OCI-LY7 (cell line): Measurements from ENCODE around the gene PGLYRP2. TPM values are rescaled to one million over a fixed set of nuclear protein-coding genes. Genes with fewer than 3 reads are reported as not detected.

Experiments used
- BruUV-seq: library from RNA; stranded (reverse); fragments of 400-500 nt; replicated peaks from 2 replicates; lab custom pipeline; 2021; lab: Mats Ljungman, UMichigan
- CTCF ChIA-PET: fragments of 300-600 bp; sonication (Branson Sonifier 250); formaldehyde crosslinking; loops from one replicate; lab custom pipeline; 2022; ENCODE audit warnings: antibody characterized with exemption; ENCODE audit not compliant: unreplicated experiment; lab: Charles Lee
- POLR2A ChIA-PET: fragments of 300-600 bp; sonication (Branson Sonifier 250); formaldehyde crosslinking; loops from one replicate; lab custom pipeline; 2022; ENCODE audit warnings: antibody characterized with exemption; lab: Charles Lee
- DNase-seq: peaks from one replicate; pipeline ENCODE4 v3.0.0-alpha.2; 2015; ENCODE audit warnings: low spot score
- H2AFZ ChIP-seq: fragments of 200-600 bp; sonication (generic), shearing (Covaris generic); 2 replicates; pipeline ENCODE4 v1.6.1; 2014; ENCODE audit warnings: mild to moderate bottlenecking, antibody characterized with exemption, low read length, moderate library complexity
- H3K27ac ChIP-seq: fragments of 200-600 bp; sonication (generic); 2 replicates; pipeline ENCODE4 v1.5.1; 2014; ENCODE audit warnings: mixed run types, low read depth, mild to moderate bottlenecking, moderate library complexity, low read length, inconsistent platforms; ENCODE audit not compliant: poor library complexity, severe bottlenecking
- H3K36me3 ChIP-seq: fragments of 200-600 bp; sonication (generic); 2 replicates; pipeline ENCODE4 v1.6.1; 2014; ENCODE audit warnings: mild to moderate bottlenecking, antibody characterized with exemption, low read length, moderate library complexity, mixed read lengths; ENCODE audit not compliant: insufficient read depth
- H3K4me1 ChIP-seq: fragments of 200-600 bp; sonication (generic); 2 replicates; pipeline ENCODE4 v1.5.1; 2014; ENCODE audit warnings: mild to moderate bottlenecking, low read length; ENCODE audit not compliant: insufficient read depth, poor library complexity, severe bottlenecking
- H3K4me2 ChIP-seq: fragments of 200-600 bp; sonication (generic); 2 replicates; pipeline ENCODE4 v1.6.1; 2014; ENCODE audit warnings: mild to moderate bottlenecking, low read length
- H3K4me3 ChIP-seq: fragments of 200-600 bp; sonication (generic); 2 replicates; pipeline ENCODE4 v1.5.1; 2014; ENCODE audit warnings: mild to moderate bottlenecking, low read depth, low read length; ENCODE audit not compliant: poor library complexity, severe bottlenecking
- H3K79me2 ChIP-seq: fragments of 200-600 bp; sonication (generic); 2 replicates; pipeline ENCODE4 v1.6.1; 2016; ENCODE audit warnings: low read depth, mild to moderate bottlenecking, low read length, moderate library complexity, mixed read lengths; ENCODE audit not compliant: insufficient read depth
- H3K9me2 ChIP-seq: fragments of 200-600 bp; sonication (generic); 2 replicates; pipeline ENCODE4 v1.6.1; 2016; ENCODE audit warnings: mild to moderate bottlenecking, low read length, mixed read lengths; ENCODE audit not compliant: insufficient read depth
- H3K9me3 ChIP-seq: fragments of 200-600 bp; sonication (generic); 2 replicates; pipeline ENCODE4 v1.6.1; 2014; ENCODE audit warnings: mild to moderate bottlenecking, mixed run types, low read length, mixed read lengths
- H4K20me1 ChIP-seq: fragments of 200-600 bp; sonication (generic); 2 replicates; pipeline ENCODE4 v1.6.1; 2014; ENCODE audit warnings: mild to moderate bottlenecking, antibody characterized with exemption, low read length, moderate library complexity, mixed read lengths; ENCODE audit not compliant: insufficient read depth
- CTCF ChIP-seq: fragments of 200-600 bp; sonication (generic); conservative IDR thresholded peaks from 2 replicates; pipeline ENCODE4 v1.5.1; 2014; ENCODE audit warnings: mild to moderate bottlenecking, antibody characterized with exemption, low read length, moderate library complexity, mixed read lengths
- EZH2phosphoT487 ChIP-seq: fragments of 200-600 bp; sonication (generic); IDR thresholded peaks from 2 replicates; pipeline ENCODE4 v1.6.1; 2018; ENCODE audit warnings: low read depth, borderline replicate concordance, mild to moderate bottlenecking, mixed run types, antibody characterized with exemption, low read length, moderate library complexity, mixed read lengths
- intact Hi-C: fragments of 100-400 bp; cut with micrococcal nuclease; formaldehyde crosslinking; loops from one replicate; pipeline ENCODE4 v1.10.0; 2022; ENCODE audit not compliant: unreplicated experiment
- total RNA-seq, 2 experiments: library from RNA; depleted of rRNA in 1 of 2; stranded (reverse); fragments of >200 nt in 1 of 2; shearing (Covaris generic) in 1 of 2; gene quantifications; 2 replicates each; pipeline ENCODE4 v1.2.3, GENCODE V29; 2014 to 2022

The PGLYRP2 gene
- total RNA-seq, 2 experiments from 2014 or later = not detected

DNA sequence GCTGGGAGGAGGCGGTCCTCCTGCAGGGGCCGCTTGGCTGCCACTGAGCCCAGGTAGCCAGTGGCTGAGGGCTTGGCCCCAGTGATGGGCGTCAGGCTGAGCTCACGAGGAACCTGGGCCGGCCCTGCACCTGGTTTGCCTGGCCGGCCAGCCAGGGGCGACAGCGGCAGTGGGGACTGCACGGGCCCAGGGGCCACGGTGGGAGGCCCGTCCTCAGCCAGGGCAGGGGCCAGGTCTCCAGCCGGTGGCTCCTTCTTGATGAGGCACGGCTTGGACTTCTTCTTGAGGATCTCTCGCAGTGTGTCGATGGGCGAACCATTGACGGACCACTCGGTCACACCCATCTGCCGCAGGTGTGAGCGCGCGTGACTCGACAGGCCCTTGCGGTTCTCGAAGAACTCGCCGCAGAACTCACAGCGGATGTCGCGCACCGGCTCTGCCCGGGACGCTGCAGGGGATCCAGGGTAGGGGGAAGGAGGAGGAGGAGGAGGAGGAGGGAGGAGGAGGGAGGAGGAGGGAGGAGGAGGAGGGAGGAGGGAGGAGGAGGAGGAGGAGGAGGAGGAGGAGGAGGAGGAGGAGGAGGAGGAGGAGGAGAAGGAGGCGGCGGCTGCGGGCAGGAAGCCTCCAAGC, 53.9 kb downstream of the PGLYRP2 start:
- intact Hi-C loops = no loop called here
- Histone ChIP-seq H3K9me3 (no peaks in the 10 kb centered on the region), H3K4me2 (no peak overlapping the region), H3K79me2 (peaks cover 7% of the 10 kb centered on the region; the same call in 1 of the 2 replicates), H2AFZ (no peak overlapping the region), H4K20me1 (no peaks in the 10 kb centered on the region; the same call in 1 of the 2 replicates), H3K4me1 (peaks cover under 1% of the 10 kb centered on the region), H3K4me3 (no peak overlapping the region), H3K9me2 (no peaks in the 10 kb centered on the region), H3K36me3 (peaks cover 77% of the 10 kb centered on the region), H3K27ac (no peak overlapping the region)
- TF ChIP-seq CTCF (no peak), EZH2phosphoT487 (no peak)
- POLR2A ChIA-PET = no interaction called here
- CTCF ChIA-PET = no interaction called here
- no TSS peak for BruUV-seq
- DNase-seq = no peak

GRCh38 chr19:15424692-15425272, 54.5 kb downstream of the PGLYRP2 start:
- no peaks in the 10 kb centered on the region for H3K9me3 ChIP-seq
- ChIA-PET POLR2A (no interaction called here), CTCF (no interaction called here)
- H2AFZ ChIP-seq = no peak overlapping the region
- TF ChIP-seq EZH2phosphoT487 (no peak), CTCF (no peak)
- intact Hi-C loops = no loop called here
- peaks cover 73% of the 10 kb centered on the region for H3K36me3 ChIP-seq
- H3K4me3 ChIP-seq = no peak overlapping the region
- H3K79me2 ChIP-seq = 0 out of 2 replicates have a peak, but pooled peaks cover under 1% of the 10 kb centered on the region
- H3K9me2 ChIP-seq = no peaks in the 10 kb centered on the region
- no peak overlapping the region for H3K27ac ChIP-seq
- H4K20me1 ChIP-seq = no peaks in the 10 kb centered on the region; the same call in 1 of the 2 replicates
- H3K4me2 ChIP-seq = no peak overlapping the region
- no peak for DNase-seq
- peaks cover 2% of the 10 kb centered on the region for H3K4me1 ChIP-seq
- no TSS peak for BruUV-seq

- no peaks in the 10 kb centered on the region for H3K9me2 ChIP-seq
- no peaks in the 10 kb centered on the region; the same call in 1 of the 2 replicates for H4K20me1 ChIP-seq
- ChIA-PET POLR2A (no interaction called here), CTCF (no interaction called here)
- DNase-seq = no peak
- no peaks in the 10 kb centered on the region for H3K9me3 ChIP-seq
- H3K27ac ChIP-seq = no peak overlapping the region
- H3K4me3 ChIP-seq = no peak overlapping the region
- TF ChIP-seq CTCF = no peak
- no peak for TF ChIP-seq EZH2phosphoT487
- H3K4me2 ChIP-seq = no peak overlapping the region
- BruUV-seq = no TSS peak
- intact Hi-C loops = no loop called here
- peaks cover 8% of the 10 kb centered on the region for H3K4me1 ChIP-seq
- no peak overlapping the region for H2AFZ ChIP-seq
- peaks cover 66% of the 10 kb centered on the region for H3K36me3 ChIP-seq
- H3K79me2 ChIP-seq = no peaks in the 10 kb centered on the region
Observed at GRCh38 chr19:15424121-15424520, 55.2 kb downstream of the PGLYRP2 start.
